Mammary epithelial cell (primary cell): ENCODE measurements around the gene SPTLC1.

ENCODE experiments used
- EZH2 ChIP-seq: IDR thresholded peaks from 2 replicates; pipeline ENCODE4 v1.6.1; 2012; ENCODE audit warnings: low read length, inconsistent platforms, borderline replicate concordance
- TF ChIP-seq, protein P1 (sequence below), 2 donors: IDR thresholded peaks in 1 of 2; conservative IDR thresholded peaks in 1 of 2; 2 replicates each; pipeline ENCODE4 v1.5.1; 2011 to 2012; ENCODE audit warnings: inconsistent platforms in 2 of 2, low read length in 2 of 2, mild to moderate bottlenecking in 2 of 2, control low read depth in 1 of 2, low read depth in 1 of 2; ENCODE audit not compliant: insufficient read depth in 1 of 2; ENCODE audit errors: extremely low read depth in 1 of 2

DNA sequence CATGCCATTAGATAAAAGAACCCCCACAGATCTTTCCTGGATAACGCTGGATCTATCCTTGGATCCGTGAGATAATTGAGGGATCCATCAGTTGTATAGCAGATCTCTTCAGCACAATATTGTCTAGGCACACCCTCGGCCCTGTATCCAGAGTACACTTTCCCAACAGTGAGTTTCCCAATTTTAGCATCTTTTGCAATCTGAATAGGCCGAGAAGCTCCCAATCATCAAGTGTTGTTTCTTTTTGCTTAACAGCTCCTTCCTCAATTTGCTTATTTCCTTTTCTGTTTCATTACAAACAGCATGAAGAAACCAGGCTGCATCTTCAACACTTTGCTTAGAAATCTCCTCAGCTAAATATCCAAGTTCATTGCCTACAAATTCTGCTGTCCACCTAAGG is 4.4 kb upstream of the SPTLC1 start:
- TF ChIP-seq, protein P1, sequence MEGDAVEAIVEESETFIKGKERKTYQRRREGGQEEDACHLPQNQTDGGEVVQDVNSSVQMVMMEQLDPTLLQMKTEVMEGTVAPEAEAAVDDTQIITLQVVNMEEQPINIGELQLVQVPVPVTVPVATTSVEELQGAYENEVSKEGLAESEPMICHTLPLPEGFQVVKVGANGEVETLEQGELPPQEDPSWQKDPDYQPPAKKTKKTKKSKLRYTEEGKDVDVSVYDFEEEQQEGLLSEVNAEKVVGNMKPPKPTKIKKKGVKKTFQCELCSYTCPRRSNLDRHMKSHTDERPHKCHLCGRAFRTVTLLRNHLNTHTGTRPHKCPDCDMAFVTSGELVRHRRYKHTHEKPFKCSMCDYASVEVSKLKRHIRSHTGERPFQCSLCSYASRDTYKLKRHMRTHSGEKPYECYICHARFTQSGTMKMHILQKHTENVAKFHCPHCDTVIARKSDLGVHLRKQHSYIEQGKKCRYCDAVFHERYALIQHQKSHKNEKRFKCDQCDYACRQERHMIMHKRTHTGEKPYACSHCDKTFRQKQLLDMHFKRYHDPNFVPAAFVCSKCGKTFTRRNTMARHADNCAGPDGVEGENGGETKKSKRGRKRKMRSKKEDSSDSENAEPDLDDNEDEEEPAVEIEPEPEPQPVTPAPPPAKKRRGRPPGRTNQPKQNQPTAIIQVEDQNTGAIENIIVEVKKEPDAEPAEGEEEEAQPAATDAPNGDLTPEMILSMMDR (conservative IDR thresholded peaks at IDR 0.05 in 1 of 2, IDR thresholded peaks at IDR 0.05 in 1 of 2; ENCODE audit: extremely low read depth in 1 of 2, insufficient read depth in 1 of 2, low read depth in 1 of 2, low read length in 2 of 2) = no peak
- TF ChIP-seq EZH2 = no peak
